GM20000 (cell line): ENCODE data around the gene P2RY12.

Source experiments
- DNase-seq: peaks from one replicate; pipeline ENCODE4 v3.0.0; 2012; ENCODE audit warnings: low spot score
- TF ChIP-seq, protein P1 (sequence below): IDR thresholded peaks from 2 replicates; pipeline ENCODE4 v1.5.1; 2012; ENCODE audit warnings: mild to moderate bottlenecking, control low read depth; ENCODE audit errors: extremely low read depth, missing control alignments

The P2RY12 gene

DNA sequence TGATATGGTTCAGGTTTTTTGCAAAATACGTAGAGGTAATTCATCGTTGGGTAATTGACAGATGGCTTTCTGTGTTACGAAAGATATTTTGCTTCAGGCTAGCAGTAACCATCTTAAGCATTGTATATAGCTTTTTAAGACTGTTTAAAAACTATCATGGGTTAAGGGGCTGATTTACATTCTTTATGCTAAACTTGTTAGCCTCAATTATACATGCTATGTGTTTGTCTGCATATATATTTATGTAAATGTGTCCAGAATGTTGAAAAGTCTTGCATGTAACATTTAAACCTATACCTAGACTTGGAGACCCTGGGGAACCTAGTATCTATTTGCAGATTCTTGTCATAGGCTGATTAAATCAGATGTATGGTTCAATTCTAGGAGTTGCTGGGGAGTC is 95.1 kb downstream of the P2RY12 start:
- no peak for DNase-seq
- TF ChIP-seq, protein P1, sequence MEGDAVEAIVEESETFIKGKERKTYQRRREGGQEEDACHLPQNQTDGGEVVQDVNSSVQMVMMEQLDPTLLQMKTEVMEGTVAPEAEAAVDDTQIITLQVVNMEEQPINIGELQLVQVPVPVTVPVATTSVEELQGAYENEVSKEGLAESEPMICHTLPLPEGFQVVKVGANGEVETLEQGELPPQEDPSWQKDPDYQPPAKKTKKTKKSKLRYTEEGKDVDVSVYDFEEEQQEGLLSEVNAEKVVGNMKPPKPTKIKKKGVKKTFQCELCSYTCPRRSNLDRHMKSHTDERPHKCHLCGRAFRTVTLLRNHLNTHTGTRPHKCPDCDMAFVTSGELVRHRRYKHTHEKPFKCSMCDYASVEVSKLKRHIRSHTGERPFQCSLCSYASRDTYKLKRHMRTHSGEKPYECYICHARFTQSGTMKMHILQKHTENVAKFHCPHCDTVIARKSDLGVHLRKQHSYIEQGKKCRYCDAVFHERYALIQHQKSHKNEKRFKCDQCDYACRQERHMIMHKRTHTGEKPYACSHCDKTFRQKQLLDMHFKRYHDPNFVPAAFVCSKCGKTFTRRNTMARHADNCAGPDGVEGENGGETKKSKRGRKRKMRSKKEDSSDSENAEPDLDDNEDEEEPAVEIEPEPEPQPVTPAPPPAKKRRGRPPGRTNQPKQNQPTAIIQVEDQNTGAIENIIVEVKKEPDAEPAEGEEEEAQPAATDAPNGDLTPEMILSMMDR, result no peak
